Adrenal gland (tissue), 5 donors: ENCODE data around the gene ABCA4.

Experiments
- CTCF ChIP-seq, 6 experiments: fragments of 450-650 bp in 4 of 6; fragments of 200-600 bp in 2 of 6; sonication (generic) in 1 of 6; IDR thresholded peaks; 1 replicate in 5 of 6; 2 replicates in 1 of 6; pipeline versions ENCODE4 v1.5.1 to v1.8.0; 2016 to 2021; ENCODE audit warnings: antibody characterized with exemption in 6 of 6, mild to moderate bottlenecking in 2 of 6, moderate library complexity in 1 of 6
- POLR2A ChIP-seq, 2 donors: fragments of 450-650 bp; IDR thresholded peaks; one replicate each; pipeline ENCODE4 v1.6.1; 2017; ENCODE audit warnings: antibody characterized with exemption in 2 of 2, mild to moderate bottlenecking in 2 of 2, moderate library complexity in 1 of 2
- donor health status: DM: no; HTN: no; CAD: no.

GRCh38 chr1:93969371-93969770 is 151.6 kb downstream of the ABCA4 start:
- no peak for TF ChIP-seq CTCF (IDR thresholded peaks at IDR 0.05)
- no peak for TF ChIP-seq POLR2A (IDR thresholded peaks at IDR 0.05)
